H1 (cell line): ENCODE data around the gene ERICH2. TPM values are rescaled to one million over a fixed set of nuclear protein-coding genes. Genes with fewer than 3 reads are reported as not detected.

Source experiments
- CTCF ChIA-PET: fragments of 300-600 bp; sonication (Branson Sonifier 250); formaldehyde crosslinking; loops from one replicate; lab custom pipeline; 2021; ENCODE audit not compliant: partially characterized antibody; lab: Charles Lee
- POLR2A ChIA-PET: fragments of 300-600 bp; sonication (Branson Sonifier 250); formaldehyde crosslinking; loops from one replicate; lab custom pipeline; 2021; ENCODE audit warnings: inconsistent platforms; ENCODE audit not compliant: partially characterized antibody; lab: Charles Lee
- DNase-seq, 2 experiments: peaks; one replicate each; pipeline versions ENCODE4 v3.0.0 to v3.0.0-alpha.2; 2010 to 2022; ENCODE audit warnings: low spot score in 2 of 2, low read depth in 1 of 2, mixed read lengths in 1 of 2
- FAIRE-seq: peaks from 2 replicates; lab custom pipeline; 2011; peaks lifted over from hg19 to GRCh38; lab: Jason Lieb, UNC
- H2AFZ ChIP-seq: 2 replicates; pipeline ENCODE4 v1.8.1; 2012; ENCODE audit warnings: low read length, inconsistent platforms
- H2AK5ac ChIP-seq: 2 replicates; pipeline ENCODE4 v1.6.1; 2013; ENCODE audit warnings: low read depth, low read length
- H2BK120ac ChIP-seq: replicated peaks from 2 replicates; pipeline ENCODE3; 2013; ENCODE audit warnings: low read depth, low read length, inconsistent platforms
- H2BK12ac ChIP-seq: 2 replicates; pipeline ENCODE4 v1.6.1; 2013; ENCODE audit warnings: low read depth, low read length
- H2BK15ac ChIP-seq: 2 replicates; pipeline ENCODE4 v1.6.1; 2013; ENCODE audit warnings: low read length
- H2BK20ac ChIP-seq: 2 replicates; pipeline ENCODE4 v1.6.1; 2013; ENCODE audit warnings: low read length
- H2BK5ac ChIP-seq: 2 replicates; pipeline ENCODE4 v1.6.1; 2013; ENCODE audit warnings: low read depth, low read length
- H3K14ac ChIP-seq: 2 replicates; pipeline ENCODE4 v1.6.1; 2013; ENCODE audit warnings: inconsistent platforms; ENCODE audit not compliant: insufficient read length
- H3K18ac ChIP-seq: 2 replicates; pipeline ENCODE4 v1.6.1; 2013; ENCODE audit warnings: low read length; ENCODE audit errors: extremely low read depth
- H3K23ac ChIP-seq: 2 replicates; pipeline ENCODE4 v1.6.1; 2013; ENCODE audit warnings: inconsistent platforms; ENCODE audit not compliant: insufficient read length
- H3K23me2 ChIP-seq: 2 replicates; pipeline ENCODE4 v1.6.1; 2013; ENCODE audit warnings: low read depth, low read length
- H3K27ac ChIP-seq: 2 replicates; pipeline ENCODE4 v1.6.1; 2011; ENCODE audit warnings: low read depth, low read length, inconsistent platforms
- H3K27me3 ChIP-seq, 4 experiments: replicated peaks in 1 of 4; 1 replicate in 1 of 4; 2 replicates in 3 of 4; pipeline versions ENCODE4 v1.6.1 to v1.8.1; 2011 to 2013; ENCODE audit warnings: low read length in 3 of 4, mild to moderate bottlenecking in 3 of 4, inconsistent platforms in 2 of 4, mixed read lengths in 2 of 4, moderate library complexity in 1 of 4; ENCODE audit not compliant: control insufficient read depth in 3 of 4, insufficient read depth in 3 of 4; ENCODE audit errors: extremely low read depth in 1 of 4
- H3K36me3 ChIP-seq, 4 experiments: 2 replicates each; pipeline versions ENCODE4 v1.6.1 to v1.8.1; 2011 to 2013; ENCODE audit warnings: mild to moderate bottlenecking in 4 of 4, low read length in 3 of 4, moderate library complexity in 2 of 4, control low read depth in 1 of 4, inconsistent platforms in 1 of 4; ENCODE audit not compliant: insufficient read depth in 4 of 4, control insufficient read depth in 2 of 4
- H3K4ac ChIP-seq: replicated peaks from 2 replicates; pipeline ENCODE3; 2013; ENCODE audit warnings: low read length, low read depth, mixed read lengths, inconsistent platforms; ENCODE audit not compliant: insufficient read length
- H3K4me1 ChIP-seq, 4 experiments: replicated peaks in 1 of 4; 1 replicate in 1 of 4; 2 replicates in 3 of 4; pipeline versions ENCODE4 v1.6.1 to v1.8.1; 2011 to 2013; ENCODE audit warnings: low read length in 3 of 4, inconsistent platforms in 2 of 4, mixed read lengths in 1 of 4; ENCODE audit not compliant: insufficient read depth in 4 of 4, control insufficient read depth in 3 of 4
- H3K4me2 ChIP-seq, 2 experiments: 2 replicates each; pipeline versions ENCODE4 v1.6.1 to v1.8.1; 2011 to 2013; ENCODE audit warnings: low read depth in 2 of 2, low read length in 2 of 2, control low read depth in 1 of 2, inconsistent platforms in 1 of 2, mild to moderate bottlenecking in 1 of 2; ENCODE audit not compliant: insufficient read depth in 1 of 2
- H3K4me3 ChIP-seq, 4 experiments: fragments of 200-600, 300-600 bp in 1 of 4; sonication (generic), shearing (Covaris generic), sonication (Bioruptor Twin) in 1 of 4; 2 replicates each; pipeline versions ENCODE4 v1.5.1 to v1.8.1; 2011 to 2016; ENCODE audit warnings: low read length in 4 of 4, low read depth in 3 of 4, control low read depth in 2 of 4, inconsistent platforms in 2 of 4, mild to moderate bottlenecking in 2 of 4, mixed read lengths in 1 of 4, moderate library complexity in 1 of 4; ENCODE audit not compliant: insufficient read depth in 2 of 4; ENCODE audit errors: extremely low read depth in 1 of 4
- H3K56ac ChIP-seq: replicated peaks from 2 replicates; pipeline ENCODE3; 2013; ENCODE audit warnings: low read depth, mild to moderate bottlenecking, mixed read lengths, low read length, inconsistent platforms; ENCODE audit not compliant: insufficient read length
- H3K79me1 ChIP-seq: 2 replicates; pipeline ENCODE4 v1.6.1; 2013; ENCODE audit warnings: low read depth, low read length, control low read depth
- H3K79me2 ChIP-seq, 2 experiments: 2 replicates each; pipeline versions ENCODE4 v1.6.1 to v1.8.1; 2012 to 2013; ENCODE audit warnings: low read length in 2 of 2, mild to moderate bottlenecking in 2 of 2, inconsistent platforms in 1 of 2; ENCODE audit not compliant: insufficient read depth in 2 of 2, control insufficient read depth in 1 of 2
- H3K9ac ChIP-seq, 4 experiments: replicated peaks in 1 of 4; 1 replicate in 1 of 4; 2 replicates in 3 of 4; pipeline versions ENCODE4 v1.6.1 to v1.8.1; 2011 to 2013; ENCODE audit warnings: low read depth in 3 of 4, low read length in 3 of 4, control low read depth in 2 of 4, mild to moderate bottlenecking in 2 of 4, moderate library complexity in 2 of 4, inconsistent platforms in 1 of 4; ENCODE audit errors: extremely low read depth in 1 of 4
- H3K9me3 ChIP-seq, 2 experiments: 2 replicates each; pipeline versions ENCODE4 v1.6.1 to v1.8.1; 2012 to 2013; ENCODE audit warnings: mild to moderate bottlenecking in 2 of 2, moderate library complexity in 2 of 2, control low read depth in 1 of 2, inconsistent platforms in 1 of 2, low read depth in 1 of 2, low read length in 1 of 2, mixed read lengths in 1 of 2; ENCODE audit not compliant: insufficient read depth in 2 of 2
- H4K20me1 ChIP-seq, 2 experiments: replicated peaks in 1 of 2; 2 replicates each; pipeline versions ENCODE3 to v1.8.1; 2011 to 2013; ENCODE audit warnings: inconsistent platforms in 2 of 2, low read length in 2 of 2, mild to moderate bottlenecking in 1 of 2; ENCODE audit not compliant: insufficient read depth in 2 of 2, control insufficient read depth in 1 of 2
- H4K5ac ChIP-seq: 2 replicates; pipeline ENCODE4 v1.6.1; 2013; ENCODE audit warnings: low read length, low read depth, mixed read lengths, inconsistent platforms; ENCODE audit not compliant: insufficient read length
- H4K8ac ChIP-seq: 2 replicates; pipeline ENCODE4 v1.8.0; 2013; ENCODE audit warnings: mild to moderate bottlenecking, moderate library complexity, low read length, inconsistent platforms; ENCODE audit not compliant: insufficient read depth; ENCODE audit errors: extremely low read depth
- H4K91ac ChIP-seq: replicated peaks from 2 replicates; pipeline ENCODE3; 2013; ENCODE audit warnings: low read length, mixed read lengths, inconsistent platforms; ENCODE audit not compliant: insufficient read length
- CEBPB ChIP-seq: IDR thresholded peaks from 2 replicates; pipeline ENCODE4 v1.6.1; 2012; ENCODE audit warnings: low read depth, low read length
- CHD2 ChIP-seq: IDR thresholded peaks from 2 replicates; pipeline ENCODE4 v1.6.1; 2012; ENCODE audit warnings: low read length, improper control_type of control experiment
- CREB1 ChIP-seq: IDR thresholded peaks from 2 replicates; pipeline ENCODE4 v1.6.1; 2012; ENCODE audit warnings: inconsistent platforms
- EP300 ChIP-seq, 2 experiments: IDR thresholded peaks; 1 replicate in 1 of 2; 2 replicates in 1 of 2; pipeline ENCODE4 v1.6.1; 2011 to 2012; ENCODE audit warnings: low read depth in 2 of 2, low read length in 2 of 2, mild to moderate bottlenecking in 2 of 2, borderline replicate concordance in 1 of 2, inconsistent platforms in 1 of 2, moderate library complexity in 1 of 2
- NANOG ChIP-seq: IDR thresholded peaks from 2 replicates; pipeline ENCODE4 v1.6.1; 2011; ENCODE audit warnings: low read length, low read depth, mild to moderate bottlenecking, inconsistent platforms; ENCODE audit not compliant: insufficient read depth, poor library complexity, severe bottlenecking
- SAP30 ChIP-seq: fragments of 300-600 bp; sonication (generic); IDR thresholded peaks from 2 replicates; pipeline ENCODE4 v1.7.1; 2012; ENCODE audit warnings: low read length, moderate library complexity, mild to moderate bottlenecking, inconsistent platforms; ENCODE audit not compliant: insufficient read depth, insufficient replicate concordance
- SUZ12 ChIP-seq: fragments of 200-600 bp; sonication (generic); IDR thresholded peaks from 2 replicates; pipeline ENCODE4 v1.6.1; 2012; ENCODE audit warnings: mild to moderate bottlenecking, inconsistent platforms, low read length, moderate library complexity, mixed read lengths
- WGBS, 2 experiments: shearing (Covaris generic) in 1 of 2; methylation state at CpG; one replicate each; pipeline versions ENCODE4 v1.1.6 to v1.1.7; 2013 to 2015; ENCODE audit warnings: low lambda C conversion rate in 2 of 2, mixed read lengths in 2 of 2, inconsistent platforms in 1 of 2, low coverage in 1 of 2, missing lambda C conversion rate in 1 of 2; ENCODE audit not compliant: insufficient replicate concordance in 2 of 2, insufficient coverage in 1 of 2, insufficient read length in 1 of 2; ENCODE audit errors: extremely low coverage in 1 of 2, missing lambda C conversion rate in 1 of 2; 5-methylcytosine and 5-hydroxymethylcytosine counted together
- polyA plus RNA-seq, 7 experiments: library from polyadenylated mRNA; depleted of rRNA in 3 of 7; stranded (reverse) in 5 of 7; unstranded in 2 of 7; fragments of >200 nt in 5 of 7; fragments of 200-250 nt in 2 of 7; gene quantifications; 1 replicate in 5 of 7; 2 replicates in 1 of 7; 4 replicates in 1 of 7; pipeline versions ENCODE4 v1.2.1 to v1.2.3, GENCODE V29; 2011 to 2013; ENCODE audit warnings: missing spikeins in 2 of 7, mixed read lengths in 2 of 7
- total RNA-seq: library from RNA; stranded (reverse); fragmentation: NEBNext Ultra II Directional; extraction: Animal tissue kit (Norgen Biotek cat#: 25700); gene quantifications from 2 replicates; pipeline ENCODE4 v1.2.1, GENCODE V29; 2021
- TF ChIP-seq, protein P1 (sequence below): IDR thresholded peaks from 2 replicates; pipeline ENCODE4 v1.6.1; 2012; ENCODE audit warnings: inconsistent platforms

The ERICH2 gene
- total and polyA plus RNA-seq, 2 of the 8 experiments (the other 6 are each of a cell fraction or from before 2014, with no cell fraction given): 0.20 to 2.1 TPM

DNA sequence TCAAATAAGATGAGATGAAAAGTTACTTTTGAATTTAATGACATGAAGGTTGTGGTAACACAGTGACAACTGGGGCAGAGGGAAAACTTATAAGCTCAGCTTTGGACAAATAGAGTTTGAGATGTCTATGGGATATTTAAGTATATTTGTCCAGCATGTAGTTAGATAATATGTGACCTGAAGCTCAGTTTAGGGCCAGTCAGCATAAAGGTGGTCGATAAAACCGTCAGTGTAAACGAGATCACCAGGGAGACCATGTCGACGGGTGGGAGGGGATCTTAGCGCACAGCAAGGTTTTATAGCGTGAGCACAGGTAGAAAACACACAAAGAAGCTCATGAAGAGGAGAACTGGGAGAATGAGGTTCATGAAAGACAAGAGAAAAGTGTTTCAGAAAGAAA, 7.4 kb upstream of the ERICH2 start:
- CTCF ChIA-PET: interaction anchor here (0.8 to 2.2 kb wide), 5 partner anchors 9 to 354 kb away, joined by 3 to 10 read pairs (median 4); no protein-coding TSS in a partner anchor
- no peaks in the 10 kb centered on the region for H3K79me1 ChIP-seq
- no peak overlapping the region for H3K4ac ChIP-seq
- no peak for DNase-seq
- POLR2A ChIA-PET: interaction anchor here (0.6 kb wide), 1 partner anchor 8 kb away, joined by 3 read pairs; no protein-coding TSS in a partner anchor
- no peak overlapping the region for H3K14ac ChIP-seq
- FAIRE-seq: no peak
- no peaks in the 10 kb centered on the region for H3K36me3 ChIP-seq
- no peak overlapping the region for H4K8ac ChIP-seq
- H3K4me1 ChIP-seq: peaks cover 0 to 6% (median 2%) of the 10 kb centered on the region in 4 experiments; a peak in 3 of 7 replicates
- peak overlapping the region; percentile 94; the same call in 1 of the 2 replicates for H2BK20ac ChIP-seq
- peak overlapping the region; percentile 68; the same call in 1 of the 2 replicates for H2BK12ac ChIP-seq
- no peak overlapping the region for H2AFZ ChIP-seq
- no peaks in the 10 kb centered on the region for H3K79me2 ChIP-seq
- H3K4me2 ChIP-seq: no peak overlapping the region
- no peak overlapping the region for H2BK120ac ChIP-seq
- no peak overlapping the region for H3K18ac ChIP-seq
- H2BK5ac ChIP-seq: no peak overlapping the region
- WGBS, 2 experiments: 77% methylated on average over 7 of the region's 7 CpGs; no CpG with 5 or more reads in 1 of the 2 experiments
- no peak overlapping the region for H3K56ac ChIP-seq
- H4K5ac ChIP-seq: no peak overlapping the region
- no peak overlapping the region for H3K27ac ChIP-seq
- H3K27me3 ChIP-seq: no peaks in the 10 kb centered on the region
- peak overlapping the region; percentile 65 for H4K91ac ChIP-seq
- TF ChIP-seq EP300 (IDR thresholded peaks at IDR 0.05; ENCODE audit: borderline replicate concordance in 1 of 2, low read depth in 2 of 2, low read length in 2 of 2) (no peak), CHD2 (no peak), NANOG (no peak), CREB1 (no peak), SAP30 (no peak), CEBPB (no peak), SUZ12 (no peak)
- TF ChIP-seq, protein P1, sequence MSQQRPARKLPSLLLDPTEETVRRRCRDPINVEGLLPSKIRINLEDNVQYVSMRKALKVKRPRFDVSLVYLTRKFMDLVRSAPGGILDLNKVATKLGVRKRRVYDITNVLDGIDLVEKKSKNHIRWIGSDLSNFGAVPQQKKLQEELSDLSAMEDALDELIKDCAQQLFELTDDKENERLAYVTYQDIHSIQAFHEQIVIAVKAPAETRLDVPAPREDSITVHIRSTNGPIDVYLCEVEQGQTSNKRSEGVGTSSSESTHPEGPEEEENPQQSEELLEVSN: no peak
- no peaks in the 10 kb centered on the region; the same call in 1 of the 2 replicates for H3K23me2 ChIP-seq
- H4K20me1 ChIP-seq: no peaks in the 10 kb centered on the region
- no peak overlapping the region for H3K9ac ChIP-seq
- 0 out of 2 replicates have a peak overlapping the region, but pooled peaks have one; percentile 72 for H2AK5ac ChIP-seq
- no peak overlapping the region for H3K23ac ChIP-seq
- no peak overlapping the region for H2BK15ac ChIP-seq
- H3K4me3 ChIP-seq: no peak overlapping the region
- no peaks in the 10 kb centered on the region for H3K9me3 ChIP-seq
